IPS-NIHi11 (cell line): ENCODE measurements around the gene PBXIP1.
A peak's percentile ranks its signal among the peaks of the same experiment; 100 is the strongest.
"Not testable (repeated sequence)": the region's sequence is repeated elsewhere in the genome, so short reads cannot be mapped to it uniquely, and the experiment has no call there.

Source experiments
- DNase-seq: peaks from one replicate; pipeline ENCODE4 v3.0.0; 2012; ENCODE audit warnings: mixed read lengths, low spot score

The PBXIP1 gene

GRCh38 chr1:154936555-154937084 lies 19.3 kb downstream of the PBXIP1 start, which contains the start of gene PMVK:
TSS of gene PMVK (minus strand) at chr1:154936719. CDS start at chr1:154936685, 34 bp downstream.
- peak; percentile 94 for DNase-seq

- DNase-seq: no peak
These were observed 19.9 kb downstream of the PBXIP1 start for GRCh38 chr1:154935749-154936554.

GRCh38 chr1:154934358-154934948 lies 21.4 kb downstream of the PBXIP1 start:
- DNase-seq: no peak

GRCh38 chr1:154931940-154932487 lies 23.9 kb downstream of the PBXIP1 start:
- DNase-seq: peak; percentile 52

GRCh38 chr1:154926201-154926600 lies 29.7 kb downstream of the PBXIP1 start:
- DNase-seq: no peak

DNA sequence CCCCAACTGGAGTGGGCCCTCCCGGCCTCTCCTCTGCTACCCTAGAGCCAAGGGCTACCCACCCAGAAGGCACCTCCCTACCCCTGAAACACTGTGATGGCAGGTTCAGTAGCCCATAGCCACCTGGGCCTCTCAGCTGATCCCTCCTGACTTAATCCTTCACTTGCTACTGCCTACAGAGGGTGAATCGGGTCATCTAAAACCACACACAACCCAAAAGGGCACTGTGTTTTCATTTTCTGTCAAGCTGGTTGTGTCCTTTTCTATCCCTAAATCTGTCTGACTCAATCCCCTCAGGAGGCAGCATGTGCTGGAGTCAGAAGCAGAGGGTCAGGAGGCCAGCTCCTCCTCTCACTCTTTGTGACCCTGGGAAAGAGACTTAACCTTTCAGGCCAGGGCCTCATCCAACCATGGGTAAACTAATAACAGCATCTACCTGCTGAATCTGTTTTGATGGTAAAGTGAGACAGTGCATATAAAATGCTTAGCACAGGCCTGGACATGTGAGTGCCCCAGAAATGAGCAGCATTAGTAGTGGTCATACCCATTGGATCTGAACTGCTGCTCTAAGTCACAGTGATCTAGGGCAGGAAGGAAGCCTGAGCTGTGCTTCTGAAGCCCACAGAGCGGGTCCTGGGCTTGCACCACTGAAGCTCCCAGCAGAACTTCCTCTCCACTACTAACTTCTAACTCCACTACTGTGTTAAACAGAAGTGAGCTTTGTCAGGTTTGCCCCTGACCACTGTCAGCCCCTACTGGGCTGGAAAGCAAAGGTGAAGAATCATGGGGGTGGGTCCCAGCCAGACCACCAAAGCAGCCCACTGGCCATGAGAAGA lies 30.3 kb downstream of the PBXIP1 start:
- no peak for DNase-seq

DNA sequence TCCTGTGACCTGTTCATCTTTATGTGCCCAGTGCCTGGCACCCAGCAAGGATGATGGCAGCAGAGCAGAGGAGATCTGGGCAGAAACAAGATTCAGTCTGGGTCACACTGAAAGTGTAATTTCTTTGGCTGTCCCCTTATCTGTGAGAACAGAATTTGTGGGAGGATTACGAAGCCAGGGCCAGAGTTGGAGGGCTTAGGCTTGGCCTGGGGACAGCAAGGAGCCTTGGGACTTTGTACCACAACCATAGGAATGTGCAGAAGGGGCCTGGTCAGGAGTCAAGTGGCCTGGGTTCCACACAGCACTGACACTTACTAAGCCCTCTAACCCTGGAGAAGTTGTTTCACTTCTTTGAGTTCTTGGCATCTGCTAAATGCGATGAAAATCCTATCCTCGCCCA lies 32.2 kb downstream of the PBXIP1 start:
- no peak for DNase-seq

DNA sequence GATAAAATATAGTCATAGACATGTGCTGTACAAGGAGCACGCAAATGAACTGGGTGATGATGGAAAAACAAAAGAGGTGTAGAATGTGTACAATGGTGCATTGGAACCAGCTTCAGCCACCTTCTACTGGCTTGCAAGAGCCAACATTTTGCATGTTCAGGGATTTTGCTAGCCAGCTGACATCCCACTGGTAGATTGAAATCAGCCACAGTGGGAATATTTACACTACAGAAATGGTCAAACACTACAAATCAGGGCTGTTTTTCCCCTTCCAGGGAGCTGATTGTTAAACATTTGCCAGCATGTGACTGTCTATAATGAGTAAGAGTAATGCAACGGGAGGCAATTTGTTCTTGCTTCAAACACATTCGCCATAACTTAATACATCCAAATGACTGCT lies 42.6 kb downstream of the PBXIP1 start:
- DNase-seq: no peak

- DNase-seq: no peak
These were observed 43.1 kb downstream of the PBXIP1 start for GRCh38 chr1:154912755-154913154.

GRCh38 chr1:154911691-154912550 lies 44.0 kb downstream of the PBXIP1 start:
- no peak for DNase-seq

DNA sequence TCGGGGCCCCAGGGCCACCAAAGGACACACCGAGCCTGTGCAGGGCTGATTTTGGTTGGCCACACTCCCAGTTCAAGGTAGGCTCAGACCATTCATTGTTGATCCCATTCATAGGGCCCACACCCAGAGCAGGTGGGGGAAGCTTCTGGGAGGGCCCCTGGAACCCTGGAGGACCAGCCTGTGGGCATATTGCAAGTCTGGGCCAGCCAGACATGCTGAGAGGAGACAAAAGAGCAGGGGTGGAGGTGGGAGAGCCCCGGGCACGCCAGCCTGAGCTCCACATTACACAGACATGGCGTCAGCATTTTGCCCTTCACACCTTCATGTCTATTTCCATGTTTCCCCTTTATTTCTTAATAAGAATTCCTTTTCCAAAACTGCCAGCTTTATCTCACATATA lies 45.0 kb downstream of the PBXIP1 start:
- DNase-seq: no peak

GRCh38 chr1:154908937-154909336 lies 47.0 kb downstream of the PBXIP1 start:
- no peak for DNase-seq

DNA sequence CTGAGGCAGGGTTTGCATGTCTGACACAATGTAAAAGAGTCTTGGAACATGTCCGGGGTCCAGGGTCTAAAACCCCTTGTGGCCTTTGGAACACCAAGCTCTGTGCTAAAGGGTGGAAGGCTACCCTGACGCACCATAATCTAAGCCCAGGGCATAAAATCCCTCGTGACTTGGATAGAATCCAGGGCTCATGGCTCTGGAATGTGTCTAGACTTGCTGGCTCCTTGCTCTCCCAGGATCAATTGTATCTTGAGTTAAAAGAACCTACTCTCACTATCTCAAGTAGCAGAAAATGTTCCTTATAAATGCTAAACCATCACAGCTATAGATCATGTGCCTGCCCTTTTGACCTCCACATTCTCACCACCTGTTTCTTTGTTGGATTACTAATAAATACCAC lies 47.8 kb downstream of the PBXIP1 start:
- DNase-seq: not testable (repeated sequence)

- no peak for DNase-seq
These were observed 49.2 kb downstream of the PBXIP1 start for GRCh38 chr1:154906621-154907081.

GRCh38 chr1:154902938-154903566 lies 52.8 kb downstream of the PBXIP1 start:
- no peak for DNase-seq

DNA sequence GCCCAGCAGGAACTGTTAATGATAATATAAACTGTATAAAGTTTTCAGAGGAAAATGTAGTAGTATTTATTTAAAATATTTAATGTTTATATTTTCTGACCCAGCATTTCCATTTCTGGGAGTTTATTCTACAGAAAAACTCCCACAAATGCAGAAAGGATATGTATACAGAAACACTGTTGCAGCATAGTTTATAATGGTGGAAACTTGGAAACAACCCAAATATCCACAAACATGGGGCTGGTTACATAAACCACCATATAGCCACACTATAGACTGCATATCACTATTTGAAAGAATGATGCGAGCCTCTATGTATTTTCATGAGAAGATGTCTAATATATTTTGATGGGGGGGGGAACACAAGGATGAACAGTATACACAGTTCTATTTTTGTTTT lies 54.3 kb downstream of the PBXIP1 start:
- DNase-seq: no peak

- DNase-seq: no peak
These were observed 56.9 kb downstream of the PBXIP1 start for GRCh38 chr1:154899041-154899440.

DNA sequence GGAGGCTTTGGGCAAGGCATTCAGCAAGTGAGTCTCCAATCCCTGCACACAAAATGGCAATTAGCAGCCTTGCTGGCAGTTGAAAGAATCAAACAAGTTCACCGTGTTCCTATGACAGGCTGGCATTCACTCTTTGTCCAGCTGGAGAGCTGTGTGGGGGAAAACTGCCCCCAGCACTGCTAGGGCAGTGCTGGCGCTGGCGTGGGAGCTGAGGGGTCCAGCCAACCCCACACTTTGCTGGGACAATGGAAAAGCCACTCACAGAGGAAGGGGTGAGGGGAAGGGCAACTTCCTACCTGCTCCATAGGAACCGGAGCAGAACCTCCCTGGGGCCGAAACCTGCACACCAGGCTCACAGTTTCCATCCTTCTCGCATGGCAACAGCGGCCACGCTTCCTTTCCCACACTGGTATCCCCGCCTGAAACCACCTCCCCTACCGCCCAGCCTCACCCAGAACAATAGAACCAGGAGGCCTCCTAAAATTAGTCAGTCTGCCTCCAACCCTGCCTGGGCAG lies 59.1 kb downstream of the PBXIP1 start:
- DNase-seq: no peak

- no peak for DNase-seq
These were observed 60.1 kb downstream of the PBXIP1 start for GRCh38 chr1:154895798-154896197.
